Esophagus muscularis mucosa (tissue), 4 donors: ENCODE measurements around the gene HTT. TPM values are rescaled to one million over a fixed set of nuclear protein-coding genes. Genes with fewer than 3 reads are reported as not detected.
A peak's percentile ranks its signal among the peaks of the same experiment; 100 is the strongest.

Source experiments
- DNase-seq: peaks from one replicate; pipeline ENCODE4 v3.0.0-alpha.2; 2017; ENCODE audit errors: extremely low spot score
- H3K27ac ChIP-seq, 4 donors: fragments of 200-600 bp; sonication (generic); replicated peaks in 1 of 4; 1 replicate in 3 of 4; 2 replicates in 1 of 4; pipeline ENCODE4 v1.5.1; 2016 to 2019; ENCODE audit warnings: mild to moderate bottlenecking in 1 of 4
- H3K27me3 ChIP-seq, 4 donors: fragments of 200-600 bp; sonication (generic); one replicate each; pipeline versions ENCODE4 v1.5.1 to v1.6.0; 2016 to 2019
- H3K36me3 ChIP-seq, 4 donors: fragments of 200-600 bp; sonication (generic); one replicate each; pipeline ENCODE4 v1.5.1; 2016 to 2019
- H3K4me1 ChIP-seq, 4 donors: fragments of 200-600 bp; sonication (generic); one replicate each; pipeline ENCODE4 v1.5.1; 2016 to 2019
- H3K4me3 ChIP-seq, 4 donors: fragments of 200-600 bp; sonication (generic); 1 replicate in 2 of 4; 2 replicates in 2 of 4; pipeline ENCODE4 v1.5.1; 2016 to 2019; ENCODE audit warnings: mild to moderate bottlenecking in 4 of 4, moderate library complexity in 1 of 4
- H3K9me3 ChIP-seq, 4 donors: fragments of 200-600 bp; sonication (generic); 1 replicate in 3 of 4; 2 replicates in 1 of 4; pipeline ENCODE4 v1.5.1; 2016 to 2019
- CTCF ChIP-seq, 3 experiments: fragments of 200-600 bp in 2 of 3; fragments of 450-650 bp in 1 of 3; sonication (generic) in 2 of 3; IDR thresholded peaks; one replicate each; pipeline ENCODE4 v1.5.1; 2017 to 2019; ENCODE audit warnings: antibody characterized with exemption in 3 of 3, mild to moderate bottlenecking in 2 of 3, moderate library complexity in 1 of 3
- EP300 ChIP-seq: sonication (generic); formaldehyde crosslinking; IDR thresholded peaks from one replicate; pipeline ENCODE4 v1.6.1; 2017; ENCODE audit warnings: antibody characterized with exemption
- POLR2A ChIP-seq: fragments of 450-650 bp; IDR thresholded peaks from one replicate; pipeline ENCODE4 v1.6.1; 2017; ENCODE audit warnings: antibody characterized with exemption, moderate library complexity, mild to moderate bottlenecking, low read depth
- POLR2AphosphoS5 ChIP-seq, 2 donors: sonication (generic); formaldehyde crosslinking; IDR thresholded peaks; one replicate each; pipeline ENCODE4 v1.6.1; 2017; ENCODE audit warnings: antibody characterized with exemption in 2 of 2
- WGBS: methylation state at CpG from one replicate; pipeline ENCODE4 v1.1.5; 2018; 5-methylcytosine and 5-hydroxymethylcytosine counted together
- intact Hi-C: fragments of 100-400 bp; cut with DNase I; formaldehyde crosslinking; loops from one replicate; pipeline ENCODE4 v1.15.1; 2023
- total RNA-seq, 4 donors: library from RNA; depleted of rRNA; stranded (reverse); fragments of >200 nt; gene quantifications; one replicate each; pipeline versions ENCODE4 v1.1.0 to v1.2.1, GENCODE V29; 2016

The HTT gene
- total RNA-seq, 4 donors from 2014 or later, result 30.2 to 65.7 (median 49.3) TPM

- intact Hi-C loops, result no loop called here
- H3K27me3 ChIP-seq, result no peaks in the 10 kb centered on the region
- TF ChIP-seq POLR2A, result no peak
- no peak for TF ChIP-seq CTCF (IDR thresholded peaks at IDR 0.05)
- TF ChIP-seq POLR2AphosphoS5 (IDR thresholded peaks at IDR 0.05), result no peak
- no peak for TF ChIP-seq EP300
- no peaks in the 10 kb centered on the region for H3K9me3 ChIP-seq
- peaks cover 0 to 27% (median 20%) of the 10 kb centered on the region in 4 donors for H3K4me1 ChIP-seq
- peaks cover 20 to 43% (median 41%) of the 10 kb centered on the region in 4 donors for H3K36me3 ChIP-seq
- H3K4me3 ChIP-seq, result no peak overlapping the region
- H3K27ac ChIP-seq, result peak overlapping the region in 1 of 4 donors; percentile 8
- no peak for DNase-seq
- 86% methylated on average over 23 of the region's 23 CpGs for WGBS
Observed at GRCh38 chr4:3243136-3243780, 168.8 kb downstream of the HTT start.

GRCh38 chr4:3244002-3244401 is 169.5 kb downstream of the HTT start:
- Histone ChIP-seq H3K36me3 (peaks cover 13 to 36% (median 33%) of the 10 kb centered on the region in 4 donors), H3K9me3 (no peaks in the 10 kb centered on the region), H3K4me1 (peaks cover 0 to 27% (median 20%) of the 10 kb centered on the region in 4 donors), H3K27me3 (no peaks in the 10 kb centered on the region), H3K27ac (no peak overlapping the region), H3K4me3 (no peak overlapping the region)
- WGBS, result 71% methylated on average over 1 of the region's 1 CpG
- intact Hi-C loops, result no loop called here
- TF ChIP-seq POLR2A, result no peak
- TF ChIP-seq POLR2AphosphoS5 (IDR thresholded peaks at IDR 0.05), result no peak
- no peak for TF ChIP-seq CTCF (IDR thresholded peaks at IDR 0.05)
- TF ChIP-seq EP300, result no peak
- DNase-seq, result no peak

- Histone ChIP-seq H3K4me3 (no peak overlapping the region), H3K36me3 (peaks cover 6 to 28% (median 26%) of the 10 kb centered on the region in 4 donors), H3K27me3 (no peaks in the 10 kb centered on the region), H3K9me3 (no peaks in the 10 kb centered on the region), H3K27ac (no peak overlapping the region), H3K4me1 (peaks cover 0 to 27% (median 20%) of the 10 kb centered on the region in 4 donors)
- TF ChIP-seq EP300 (no peak), POLR2AphosphoS5 (IDR thresholded peaks at IDR 0.05) (no peak), CTCF (IDR thresholded peaks at IDR 0.05) (no peak), POLR2A (no peak)
- WGBS, result 85% methylated on average over 3 of the region's 9 CpGs
- no peak for DNase-seq
- intact Hi-C loops, result no loop called here
Observed at GRCh38 chr4:3244747-3245146, 170.3 kb downstream of the HTT start.

DNA sequence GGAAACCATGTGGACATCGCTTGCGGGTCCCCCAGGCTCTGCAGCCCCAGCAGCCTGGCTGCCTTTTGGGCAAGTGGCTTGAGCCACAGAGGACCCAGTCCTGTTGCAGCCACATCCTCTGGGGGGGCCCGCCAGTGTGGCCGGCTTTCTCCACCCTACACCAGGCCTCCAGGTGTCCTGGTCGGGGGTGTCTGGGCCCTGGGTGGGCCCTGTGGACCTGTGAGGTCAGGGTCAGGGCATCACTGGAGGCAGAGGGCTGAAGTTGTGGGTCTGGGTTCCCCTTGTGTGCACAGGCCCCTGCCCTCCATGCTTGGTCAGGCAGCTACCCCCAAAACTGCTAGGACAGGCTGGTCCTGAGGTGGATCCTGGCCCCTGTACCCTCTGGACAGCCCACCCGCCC is 171.2 kb downstream of the HTT start:
- Histone ChIP-seq H3K9me3 (no peaks in the 10 kb centered on the region), H3K4me3 (no peak overlapping the region), H3K36me3 (peaks cover 0 to 19% (median 17%) of the 10 kb centered on the region in 4 donors), H3K4me1 (peaks cover 0 to 26% (median 18%) of the 10 kb centered on the region in 4 donors), H3K27ac (no peak overlapping the region), H3K27me3 (no peaks in the 10 kb centered on the region)
- DNase-seq, result no peak
- intact Hi-C loops, result no loop called here
- no CpG with 5 or more reads among the region's 6 CpGs for WGBS
- TF ChIP-seq CTCF (IDR thresholded peaks at IDR 0.05) (no peak), EP300 (no peak), POLR2AphosphoS5 (IDR thresholded peaks at IDR 0.05) (no peak), POLR2A (no peak)
